RWPE2 (cell line): ENCODE results near the gene PRRC2C.
A peak's percentile ranks its signal among the peaks of the same experiment; 100 is the strongest.

Experiments used
- ATAC-seq: fragments of 200-7000 bp; cut with Tn5 transposase; 3 replicates; pipeline ENCODE4 v1.9.1; 2021; ENCODE audit warnings: low read depth
- DNase-seq: peaks from one replicate; pipeline ENCODE4 v3.0.0-alpha.2; 2020; ENCODE audit warnings: low spot score
- H3K27ac ChIP-seq: fragments of 450-650 bp; 2 replicates; pipeline ENCODE4 v1.5.1; 2017; ENCODE audit warnings: mild to moderate bottlenecking; ENCODE audit not compliant: poor library complexity, severe bottlenecking
- H3K27me3 ChIP-seq: fragments of 250-450 bp; sonication (Bioruptor Pico); 2 replicates; pipeline ENCODE4 v1.5.1; 2021; ENCODE audit warnings: mild to moderate bottlenecking, moderate library complexity; ENCODE audit not compliant: insufficient read depth, poor library complexity, severe bottlenecking
- H3K36me3 ChIP-seq: fragments of 250-450 bp; sonication (Bioruptor Pico); 2 replicates; pipeline ENCODE4 v1.5.1; 2020; ENCODE audit warnings: low read depth, mild to moderate bottlenecking, moderate library complexity
- H3K4me1 ChIP-seq: fragments of 250-450 bp; sonication (Bioruptor Pico); 2 replicates; pipeline ENCODE4 v1.5.1; 2021; ENCODE audit warnings: mild to moderate bottlenecking, moderate library complexity; ENCODE audit not compliant: insufficient read depth, poor library complexity, severe bottlenecking
- H3K4me3 ChIP-seq: fragments of 250-450 bp; sonication (Bioruptor Pico); 2 replicates; pipeline ENCODE4 v1.5.1; 2021; ENCODE audit warnings: mild to moderate bottlenecking, moderate library complexity; ENCODE audit not compliant: severe bottlenecking
- H3K9me3 ChIP-seq: fragments of 250-450 bp; sonication (Bioruptor Pico); 2 replicates; pipeline ENCODE4 v1.5.1; 2021; ENCODE audit warnings: mild to moderate bottlenecking, moderate library complexity; ENCODE audit not compliant: severe bottlenecking
- CTCF ChIP-seq: fragments of 450-650 bp; IDR thresholded peaks from one replicate; pipeline ENCODE4 v1.5.1; 2017; ENCODE audit warnings: mild to moderate bottlenecking, moderate library complexity; ENCODE audit not compliant: poor library complexity, severe bottlenecking

PRRC2C gene

DNA sequence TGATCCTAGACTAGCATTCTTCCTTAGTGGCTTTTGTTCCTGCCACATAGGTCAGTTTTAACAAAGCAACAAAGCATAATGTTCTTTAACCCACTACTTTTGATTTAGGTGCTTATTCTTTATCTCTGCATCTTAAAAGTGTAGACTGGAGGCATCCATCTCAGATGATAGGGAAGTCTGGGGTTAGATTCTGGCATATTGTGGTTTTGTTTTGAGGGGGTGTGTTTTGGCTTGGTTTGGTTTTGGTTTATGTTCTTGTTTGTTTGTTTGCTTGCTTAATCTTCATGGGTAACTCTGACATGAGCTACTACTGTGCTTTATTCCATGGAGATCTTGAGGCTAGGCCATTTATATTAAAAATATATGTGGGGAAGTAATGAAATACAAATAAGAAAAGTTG is 96.4 kb downstream of the PRRC2C start:
- no peak for DNase-seq
- no peaks in the 10 kb centered on the region for H3K27me3 ChIP-seq
- H3K9me3 ChIP-seq = no peaks in the 10 kb centered on the region
- no peak overlapping the region for H3K4me3 ChIP-seq
- peaks cover 8% of the 10 kb centered on the region for H3K4me1 ChIP-seq
- no peak overlapping the region for H3K27ac ChIP-seq
- H3K36me3 ChIP-seq = peaks cover 93% of the 10 kb centered on the region
- TF ChIP-seq CTCF = no peak
- ATAC-seq = no peak

- TF ChIP-seq CTCF = no peak
- peaks cover 8% of the 10 kb centered on the region for H3K4me1 ChIP-seq
- no peaks in the 10 kb centered on the region for H3K9me3 ChIP-seq
- H3K36me3 ChIP-seq = peaks cover 93% of the 10 kb centered on the region
- DNase-seq (no peak), ATAC-seq (no peak)
- H3K4me3 ChIP-seq = no peak overlapping the region
- no peak overlapping the region for H3K27ac ChIP-seq
- H3K27me3 ChIP-seq = no peaks in the 10 kb centered on the region
Observed at GRCh38 chr1:171582589-171582988, 97.3 kb downstream of the PRRC2C start.

DNA sequence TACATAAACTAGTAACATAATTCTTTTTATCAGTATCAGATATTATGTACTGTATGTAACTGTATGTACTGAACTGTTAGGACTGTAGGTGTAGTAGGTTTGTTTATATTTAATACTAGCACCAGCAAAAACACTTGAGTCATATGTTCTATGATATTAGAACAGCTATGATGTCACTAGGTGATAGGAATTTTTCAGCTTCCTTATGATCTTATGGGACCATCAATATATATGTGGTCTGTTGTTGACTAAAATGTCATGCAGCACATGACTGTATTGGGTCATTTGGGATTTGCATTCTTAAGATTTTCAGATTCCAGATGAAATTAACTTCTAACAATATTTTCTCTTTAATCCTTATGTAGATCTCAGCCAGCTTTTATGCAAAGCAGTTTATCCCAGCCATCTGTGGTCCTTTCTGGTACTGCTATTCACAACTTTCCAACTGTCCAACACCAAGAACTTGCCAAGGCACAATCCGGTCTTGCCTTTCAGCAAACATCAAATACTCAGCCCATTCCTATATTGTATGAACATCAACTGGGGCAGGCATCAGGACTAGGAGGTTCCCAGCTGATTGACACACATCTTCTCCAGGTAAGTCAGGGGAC is 98.4 kb downstream of the PRRC2C start:
- H3K4me3 ChIP-seq = no peak overlapping the region
- H3K27me3 ChIP-seq = no peaks in the 10 kb centered on the region
- H3K27ac ChIP-seq = no peak overlapping the region
- H3K9me3 ChIP-seq = no peaks in the 10 kb centered on the region
- TF ChIP-seq CTCF = no peak
- H3K36me3 ChIP-seq = peaks cover 95% of the 10 kb centered on the region
- peaks cover 8% of the 10 kb centered on the region for H3K4me1 ChIP-seq
- no peak for ATAC-seq
- no peak for DNase-seq

- Histone ChIP-seq H3K9me3 (no peaks in the 10 kb centered on the region), H3K27ac (no peak overlapping the region), H3K36me3 (peaks cover 95% of the 10 kb centered on the region), H3K4me3 (no peak overlapping the region), H3K27me3 (no peaks in the 10 kb centered on the region), H3K4me1 (peaks cover 8% of the 10 kb centered on the region)
- TF ChIP-seq CTCF = no peak
- DNase-seq (no peak), ATAC-seq (peak; percentile 70)
Observed at GRCh38 chr1:171585715-171586114, 100.4 kb downstream of the PRRC2C start.

DNA sequence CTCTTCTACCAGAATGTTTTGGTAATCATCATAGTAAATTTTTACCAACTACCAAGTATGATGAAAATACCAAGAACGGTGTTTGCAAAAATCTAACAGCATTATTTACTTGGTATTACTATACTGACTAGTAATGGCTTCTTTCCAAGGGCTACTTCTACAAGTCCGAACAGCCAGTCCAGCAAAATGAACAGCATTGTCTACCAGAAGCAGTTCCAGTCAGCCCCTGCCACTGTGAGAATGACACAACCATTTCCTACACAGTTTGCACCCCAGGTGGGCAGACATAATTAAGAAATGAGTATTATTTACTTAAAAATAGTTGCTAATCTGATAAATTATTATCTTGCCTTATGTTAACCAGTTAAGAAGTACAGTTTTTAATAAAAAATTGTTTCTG is 102.9 kb downstream of the PRRC2C start:
- no peak overlapping the region for H3K4me3 ChIP-seq
- no peaks in the 10 kb centered on the region for H3K27me3 ChIP-seq
- DNase-seq (no peak), ATAC-seq (no peak)
- no peak for TF ChIP-seq CTCF
- no peaks in the 10 kb centered on the region for H3K9me3 ChIP-seq
- H3K27ac ChIP-seq = no peak overlapping the region
- H3K36me3 ChIP-seq = peaks cover 95% of the 10 kb centered on the region
- H3K4me1 ChIP-seq = peaks cover 8% of the 10 kb centered on the region
